Thoracic aorta (tissue), 2 donors: Measurements from ENCODE around the gene GNAS-AS1. TPM values are rescaled to one million over a fixed set of nuclear protein-coding genes. Genes with fewer than 3 reads are reported as not detected.

Experiments
- ATAC-seq: fragments of 150-250 bp; one replicate; pipeline ENCODE4 v1.8.0; 2017; ENCODE audit warnings: low read depth; ENCODE audit not compliant: insufficient number of reproducible peaks, low FRiP score
- DNase-seq: peaks from one replicate; pipeline ENCODE4 v3.0.0-alpha.2; 2020; ENCODE audit warnings: low spot score
- H3K27ac ChIP-seq, 2 donors: fragments of 200-600 bp; sonication (generic); 1 replicate in 1 of 2; 2 replicates in 1 of 2; pipeline ENCODE4 v1.5.1; 2016; ENCODE audit warnings: mild to moderate bottlenecking in 2 of 2, moderate library complexity in 2 of 2
- H3K27me3 ChIP-seq: fragments of 200-600 bp; sonication (generic); replicated peaks from 2 replicates; pipeline ENCODE4 v1.6.0; 2016; ENCODE audit warnings: mild to moderate bottlenecking; ENCODE audit not compliant: insufficient read depth
- H3K36me3 ChIP-seq: fragments of 200-600 bp; sonication (generic); one replicate; pipeline ENCODE4 v1.5.1; 2016
- H3K4me1 ChIP-seq, 2 donors: fragments of 200-600 bp; sonication (generic); 1 replicate in 1 of 2; 2 replicates in 1 of 2; pipeline versions ENCODE4 v1.5.1 to v1.6.0; 2016; ENCODE audit warnings: low read depth in 2 of 2, mild to moderate bottlenecking in 1 of 2; ENCODE audit not compliant: control insufficient read depth in 1 of 2
- H3K4me3 ChIP-seq: fragments of 200-600 bp; sonication (generic); 2 replicates; pipeline ENCODE4 v1.5.1; 2016; ENCODE audit warnings: mild to moderate bottlenecking
- H3K9me3 ChIP-seq: fragments of 200-600 bp; sonication (generic); 2 replicates; pipeline ENCODE4 v1.5.1; 2016
- total RNA-seq, 2 donors: library from RNA; depleted of rRNA; stranded (reverse); fragments of >200 nt; gene quantifications; one replicate each; pipeline versions ENCODE4 v1.1.0 to v1.2.3, GENCODE V29; 2016
- TF ChIP-seq, protein P1 (sequence below): fragments of 200-600 bp; sonication (generic); IDR thresholded peaks from one replicate; pipeline ENCODE4 v1.5.1; 2019; ENCODE audit warnings: antibody characterized with exemption

Gene GNAS-AS1
- total RNA-seq, 2 donors from 2014 or later = 0.21 to 0.81 TPM

DNA sequence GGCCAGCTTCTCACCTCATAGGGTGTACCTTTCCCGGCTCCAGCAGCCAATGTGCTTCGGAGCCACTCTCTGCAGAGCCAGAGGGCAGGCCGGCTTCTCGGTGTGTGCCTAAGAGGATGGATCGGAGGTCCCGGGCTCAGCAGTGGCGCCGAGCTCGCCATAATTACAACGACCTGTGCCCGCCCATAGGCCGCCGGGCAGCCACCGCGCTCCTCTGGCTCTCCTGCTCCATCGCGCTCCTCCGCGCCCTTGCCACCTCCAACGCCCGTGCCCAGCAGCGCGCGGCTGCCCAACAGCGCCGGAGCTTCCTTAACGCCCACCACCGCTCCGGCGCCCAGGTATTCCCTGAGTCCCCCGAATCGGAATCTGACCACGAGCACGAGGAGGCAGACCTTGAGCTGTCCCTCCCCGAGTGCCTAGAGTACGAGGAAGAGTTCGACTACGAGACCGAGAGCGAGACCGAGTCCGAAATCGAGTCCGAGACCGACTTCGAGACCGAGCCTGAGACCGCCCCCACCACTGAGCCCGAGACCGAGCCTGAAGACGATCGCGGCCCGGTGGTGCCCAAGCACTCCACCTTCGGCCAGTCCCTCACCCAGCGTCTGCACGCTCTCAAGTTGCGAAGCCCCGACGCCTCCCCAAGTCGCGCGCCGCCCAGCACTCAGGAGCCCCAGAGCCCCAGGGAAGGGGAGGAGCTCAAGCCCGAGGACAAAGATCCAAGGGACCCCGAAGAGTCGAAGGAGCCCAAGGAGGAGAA, 10.5 kb downstream of the GNAS-AS1 start:
- ATAC-seq (no peak), DNase-seq (no peak)
- TF ChIP-seq, protein P1, sequence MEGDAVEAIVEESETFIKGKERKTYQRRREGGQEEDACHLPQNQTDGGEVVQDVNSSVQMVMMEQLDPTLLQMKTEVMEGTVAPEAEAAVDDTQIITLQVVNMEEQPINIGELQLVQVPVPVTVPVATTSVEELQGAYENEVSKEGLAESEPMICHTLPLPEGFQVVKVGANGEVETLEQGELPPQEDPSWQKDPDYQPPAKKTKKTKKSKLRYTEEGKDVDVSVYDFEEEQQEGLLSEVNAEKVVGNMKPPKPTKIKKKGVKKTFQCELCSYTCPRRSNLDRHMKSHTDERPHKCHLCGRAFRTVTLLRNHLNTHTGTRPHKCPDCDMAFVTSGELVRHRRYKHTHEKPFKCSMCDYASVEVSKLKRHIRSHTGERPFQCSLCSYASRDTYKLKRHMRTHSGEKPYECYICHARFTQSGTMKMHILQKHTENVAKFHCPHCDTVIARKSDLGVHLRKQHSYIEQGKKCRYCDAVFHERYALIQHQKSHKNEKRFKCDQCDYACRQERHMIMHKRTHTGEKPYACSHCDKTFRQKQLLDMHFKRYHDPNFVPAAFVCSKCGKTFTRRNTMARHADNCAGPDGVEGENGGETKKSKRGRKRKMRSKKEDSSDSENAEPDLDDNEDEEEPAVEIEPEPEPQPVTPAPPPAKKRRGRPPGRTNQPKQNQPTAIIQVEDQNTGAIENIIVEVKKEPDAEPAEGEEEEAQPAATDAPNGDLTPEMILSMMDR = no peak
- peak overlapping the region; percentile 42 for H3K4me3 ChIP-seq
- H3K4me1 ChIP-seq = peaks cover 3 to 13% of the 10 kb centered on the region in 2 donors
- H3K36me3 ChIP-seq = no peaks in the 10 kb centered on the region
- no peaks in the 10 kb centered on the region for H3K9me3 ChIP-seq
- no peak overlapping the region for H3K27ac ChIP-seq
- no peaks in the 10 kb centered on the region for H3K27me3 ChIP-seq

DNA sequence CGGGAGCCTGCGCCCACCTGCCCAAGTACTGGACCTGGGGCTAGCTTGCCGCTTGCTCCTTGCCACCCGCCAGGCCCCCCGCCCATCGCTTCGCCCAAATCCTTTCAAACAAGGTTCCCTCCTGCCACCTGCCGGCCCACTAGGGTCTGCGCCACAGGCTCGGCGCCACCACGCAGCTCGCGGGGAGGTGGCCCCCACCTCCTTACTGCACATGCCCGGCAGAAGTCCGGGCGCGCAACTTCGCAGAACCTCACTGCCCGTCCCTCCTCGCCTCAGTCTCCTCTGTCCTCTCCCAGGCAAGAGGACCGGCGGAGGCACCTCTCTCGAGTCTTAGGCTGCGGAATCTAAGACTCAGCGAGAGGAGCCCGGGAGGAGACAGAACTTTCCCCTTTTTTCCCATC, 11.2 kb downstream of the GNAS-AS1 start:
- Histone ChIP-seq H3K36me3 (no peaks in the 10 kb centered on the region), H3K27me3 (no peaks in the 10 kb centered on the region), H3K4me3 (peak overlapping the region; percentile 42), H3K4me1 (peaks cover 3 to 13% of the 10 kb centered on the region in 2 donors), H3K9me3 (no peaks in the 10 kb centered on the region), H3K27ac (no peak overlapping the region)
- ATAC-seq (no peak), DNase-seq (no peak)
- TF ChIP-seq, protein P1 = peak; percentile 28

DNA sequence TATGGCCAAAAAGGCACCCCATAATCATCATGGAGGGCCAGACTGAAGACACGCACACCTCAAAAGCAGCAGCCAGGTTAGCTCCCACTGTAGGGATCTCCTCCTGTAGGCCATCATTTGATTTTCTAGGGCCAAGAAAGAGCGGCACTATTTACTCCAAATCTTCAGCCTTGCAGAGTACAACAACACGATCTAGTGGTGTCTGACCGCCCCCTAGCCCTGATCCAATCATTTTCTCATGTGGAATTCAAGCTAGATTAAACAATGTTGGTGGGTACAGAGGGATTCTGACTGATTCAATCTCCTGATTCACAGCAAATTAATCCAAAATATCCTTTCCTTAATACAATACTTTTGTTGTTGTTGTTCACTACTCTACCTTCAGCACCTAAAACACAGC, 12.5 kb downstream of the GNAS-AS1 start:
- Histone ChIP-seq H3K36me3 (no peaks in the 10 kb centered on the region), H3K27me3 (no peaks in the 10 kb centered on the region), H3K4me1 (peaks cover 3 to 13% of the 10 kb centered on the region in 2 donors), H3K9me3 (no peaks in the 10 kb centered on the region), H3K4me3 (no peak overlapping the region), H3K27ac (no peak overlapping the region)
- TF ChIP-seq, protein P1 = no peak
- ATAC-seq (no peak), DNase-seq (no peak)

DNA sequence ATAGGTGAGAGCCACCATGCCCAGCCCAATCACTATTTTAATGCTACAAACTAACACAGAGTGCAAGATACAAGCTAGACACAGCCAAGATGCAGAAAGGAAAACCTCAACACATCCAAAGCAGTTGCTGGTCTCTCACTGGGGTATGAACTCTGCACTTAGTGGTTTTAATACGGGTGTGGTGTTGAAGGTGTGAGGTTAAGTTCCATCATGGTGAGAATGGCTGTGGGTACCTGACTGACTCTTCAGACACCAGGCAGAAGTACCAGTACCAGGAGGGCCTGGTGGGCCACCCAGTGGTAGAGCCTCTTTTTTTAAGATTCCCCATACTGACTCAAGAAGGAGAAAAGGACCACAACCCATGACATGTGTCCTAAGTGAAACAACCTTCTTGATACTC, 13.0 kb downstream of the GNAS-AS1 start:
- TF ChIP-seq, protein P1 = no peak
- H3K4me1 ChIP-seq = peaks cover 3 to 13% of the 10 kb centered on the region in 2 donors
- H3K27ac ChIP-seq = no peak overlapping the region
- no peak overlapping the region for H3K4me3 ChIP-seq
- no peak for ATAC-seq
- no peak for DNase-seq
- H3K9me3 ChIP-seq = no peaks in the 10 kb centered on the region
- H3K36me3 ChIP-seq = no peaks in the 10 kb centered on the region
- H3K27me3 ChIP-seq = no peaks in the 10 kb centered on the region

DNA sequence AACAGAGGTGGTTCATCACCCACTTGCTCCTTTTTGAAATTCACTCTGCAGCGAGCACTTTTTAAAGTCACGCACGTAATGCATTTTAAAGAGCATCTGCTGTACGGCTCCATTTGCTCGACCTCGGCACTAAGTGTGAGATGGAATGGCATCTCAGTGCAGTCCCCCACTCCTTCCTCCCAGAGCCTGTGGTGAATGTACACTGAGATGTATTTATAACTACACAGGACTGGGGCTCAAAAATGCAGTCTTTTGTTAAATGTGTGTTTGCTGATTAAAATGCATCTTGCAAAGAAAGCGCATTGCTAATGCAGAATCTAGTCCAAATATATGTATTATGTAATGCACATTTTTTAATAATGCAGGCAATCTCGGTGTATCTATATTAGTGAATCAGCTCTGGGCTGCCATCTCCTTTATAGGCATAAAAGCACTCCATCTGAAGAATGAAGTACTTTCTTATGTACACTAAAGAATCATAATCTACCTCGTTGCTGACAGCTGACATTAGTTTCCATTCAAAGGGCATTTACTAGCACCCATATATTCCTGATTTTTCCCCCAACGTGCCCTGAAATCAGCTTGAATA, 14.0 kb downstream of the GNAS-AS1 start:
- TF ChIP-seq, protein P1 = no peak

More for the DNA sequence above, 14.0 kb downstream of the GNAS-AS1 start:
- H3K4me1 ChIP-seq = peaks cover 3 to 13% of the 10 kb centered on the region in 2 donors
- H3K27me3 ChIP-seq = no peaks in the 10 kb centered on the region
- ATAC-seq (no peak), DNase-seq (no peak)
- H3K27ac ChIP-seq = no peak overlapping the region
- H3K36me3 ChIP-seq = no peaks in the 10 kb centered on the region
- no peaks in the 10 kb centered on the region for H3K9me3 ChIP-seq
- H3K4me3 ChIP-seq = no peak overlapping the region
